Stomach (tissue), 4 donors: ENCODE data around the gene IRF3.

Experiments used
- EP300 ChIP-seq: sonication (generic); formaldehyde crosslinking; IDR thresholded peaks from one replicate; pipeline ENCODE4 v1.6.1; 2017; ENCODE audit warnings: antibody characterized with exemption
- POLR2AphosphoS5 ChIP-seq, 3 donors: sonication (generic); formaldehyde crosslinking; IDR thresholded peaks; one replicate each; pipeline ENCODE4 v1.6.1; 2016; ENCODE audit warnings: antibody characterized with exemption in 3 of 3

DNA sequence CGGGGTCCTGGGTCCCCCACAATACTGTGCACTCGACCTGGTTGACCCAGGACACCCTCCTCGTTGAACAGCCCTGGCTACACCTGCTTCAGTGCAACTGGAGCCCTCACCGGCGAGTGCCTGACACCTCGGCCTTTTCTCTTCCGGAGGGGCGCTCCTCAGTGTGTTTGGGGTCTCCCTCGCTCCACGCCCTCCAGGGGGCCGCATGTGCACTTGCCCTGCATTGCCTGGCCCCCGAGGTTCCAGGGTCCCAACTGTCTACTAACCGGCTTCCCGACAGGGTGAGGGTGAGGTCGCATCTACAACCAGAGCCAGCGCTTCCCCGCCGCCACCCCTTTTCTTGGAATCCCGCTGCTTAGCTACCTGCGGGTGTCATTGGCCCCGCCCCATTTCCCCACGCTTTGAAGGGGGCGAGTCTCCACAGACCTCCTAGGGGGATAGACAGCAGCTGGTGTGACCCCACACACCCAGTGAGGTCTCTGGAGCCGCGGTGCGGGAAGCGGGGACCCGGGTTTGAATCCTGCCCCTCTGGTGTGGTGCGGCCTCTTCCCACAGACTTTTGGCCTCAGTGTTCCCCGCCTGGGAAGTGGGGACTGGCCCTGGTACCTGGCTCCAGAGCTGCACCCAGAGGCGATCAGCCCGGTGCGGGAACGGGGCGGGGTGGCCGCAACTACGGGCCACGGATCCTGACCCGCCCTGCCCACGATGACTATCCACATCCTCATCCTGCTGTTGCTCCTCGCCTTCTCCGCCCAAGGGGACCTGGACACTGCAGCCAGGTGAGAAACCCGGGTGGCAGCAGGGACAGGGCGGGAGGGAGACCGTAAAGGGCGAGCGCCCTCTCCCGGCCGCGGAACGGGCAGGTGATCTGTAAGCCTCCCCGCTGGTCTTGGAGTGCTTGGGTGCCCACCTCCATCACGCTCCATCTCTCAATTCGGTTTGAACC is 23.7 kb upstream of the IRF3 start, which contains the start of gene ADM5:
- TF ChIP-seq POLR2AphosphoS5 (IDR thresholded peaks at IDR 0.05) = no peak
- no peak for TF ChIP-seq EP300
